ENCODE results near the gene PRSS2. TPM values are rescaled to one million over a fixed set of nuclear protein-coding genes. Genes with fewer than 3 reads are reported as not detected.

The PRSS2 gene
- total and polyA plus RNA-seq, 2 donors (not counting 1 experiment from before 2014, with no cell fraction given), result not detected

GRCh38 chr7:142792593-142792992 is 21.8 kb downstream of the PRSS2 start:
- H3K36me3 ChIP-seq (ENCODE audit: control insufficient read depth, insufficient read depth, low read length), result no peaks in the 10 kb centered on the region
- H3K4me1 ChIP-seq (ENCODE audit: control insufficient read depth, extremely low read depth, insufficient read depth, low read length), result no peaks in the 10 kb centered on the region
- H3K4me2 ChIP-seq (ENCODE audit: extremely low read depth, insufficient read depth, low read length), result no peak overlapping the region
- DNase-seq (ENCODE audit: low read depth in 2 of 2), result no peak
- no peak overlapping the region for H3K27ac ChIP-seq (ENCODE audit: insufficient read depth, low read length)
- no peaks in the 10 kb centered on the region for H4K20me1 ChIP-seq (ENCODE audit: control insufficient read depth, extremely low read depth, insufficient read depth, low read length)
- no peak overlapping the region for H3K9ac ChIP-seq (ENCODE audit: insufficient read depth, low read length)
- H3K9me3 ChIP-seq (ENCODE audit: control insufficient read depth, insufficient read depth, low read depth, low read length), result no peaks in the 10 kb centered on the region
- H3K4me3 ChIP-seq (replicated peaks in 1 of 4; ENCODE audit: control extremely low read depth in 1 of 4, insufficient read depth in 1 of 4, low read depth in 3 of 4, low read length in 4 of 4), result no peak overlapping the region
- no peak for TF ChIP-seq EZH2 (IDR thresholded peaks at IDR 0.05; ENCODE audit: low read length, missing control alignments)
- TF ChIP-seq, protein P1, sequence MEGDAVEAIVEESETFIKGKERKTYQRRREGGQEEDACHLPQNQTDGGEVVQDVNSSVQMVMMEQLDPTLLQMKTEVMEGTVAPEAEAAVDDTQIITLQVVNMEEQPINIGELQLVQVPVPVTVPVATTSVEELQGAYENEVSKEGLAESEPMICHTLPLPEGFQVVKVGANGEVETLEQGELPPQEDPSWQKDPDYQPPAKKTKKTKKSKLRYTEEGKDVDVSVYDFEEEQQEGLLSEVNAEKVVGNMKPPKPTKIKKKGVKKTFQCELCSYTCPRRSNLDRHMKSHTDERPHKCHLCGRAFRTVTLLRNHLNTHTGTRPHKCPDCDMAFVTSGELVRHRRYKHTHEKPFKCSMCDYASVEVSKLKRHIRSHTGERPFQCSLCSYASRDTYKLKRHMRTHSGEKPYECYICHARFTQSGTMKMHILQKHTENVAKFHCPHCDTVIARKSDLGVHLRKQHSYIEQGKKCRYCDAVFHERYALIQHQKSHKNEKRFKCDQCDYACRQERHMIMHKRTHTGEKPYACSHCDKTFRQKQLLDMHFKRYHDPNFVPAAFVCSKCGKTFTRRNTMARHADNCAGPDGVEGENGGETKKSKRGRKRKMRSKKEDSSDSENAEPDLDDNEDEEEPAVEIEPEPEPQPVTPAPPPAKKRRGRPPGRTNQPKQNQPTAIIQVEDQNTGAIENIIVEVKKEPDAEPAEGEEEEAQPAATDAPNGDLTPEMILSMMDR (conservative IDR thresholded peaks at IDR 0.05 in 1 of 2, IDR thresholded peaks at IDR 0.05 in 1 of 2; ENCODE audit: low read depth in 1 of 2, low read length in 2 of 2), result no peak
- no peak overlapping the region for H2AFZ ChIP-seq (ENCODE audit: low read length)
- peaks cover 39% of the 10 kb centered on the region for H3K27me3 ChIP-seq (ENCODE audit: control insufficient read depth, insufficient read depth, low read length)
- H3K79me2 ChIP-seq (ENCODE audit: control insufficient read depth, insufficient read depth, low read length), result no peaks in the 10 kb centered on the region

- Histone ChIP-seq H3K27ac (ENCODE audit: insufficient read depth, low read length) (no peak overlapping the region), H4K20me1 (ENCODE audit: control insufficient read depth, extremely low read depth, insufficient read depth, low read length) (no peaks in the 10 kb centered on the region), H3K4me3 (replicated peaks in 1 of 4; ENCODE audit: control extremely low read depth in 1 of 4, insufficient read depth in 1 of 4, low read depth in 3 of 4, low read length in 4 of 4) (no peak overlapping the region), H3K9ac (ENCODE audit: insufficient read depth, low read length) (no peak overlapping the region), H3K4me2 (ENCODE audit: extremely low read depth, insufficient read depth, low read length) (no peak overlapping the region), H3K27me3 (ENCODE audit: control insufficient read depth, insufficient read depth, low read length) (peaks cover 41% of the 10 kb centered on the region), H3K79me2 (ENCODE audit: control insufficient read depth, insufficient read depth, low read length) (no peaks in the 10 kb centered on the region), H3K4me1 (ENCODE audit: control insufficient read depth, extremely low read depth, insufficient read depth, low read length) (no peaks in the 10 kb centered on the region), H3K9me3 (ENCODE audit: control insufficient read depth, insufficient read depth, low read depth, low read length) (no peaks in the 10 kb centered on the region), H2AFZ (ENCODE audit: low read length) (no peak overlapping the region), H3K36me3 (ENCODE audit: control insufficient read depth, insufficient read depth, low read length) (no peaks in the 10 kb centered on the region)
- no peak for TF ChIP-seq EZH2 (IDR thresholded peaks at IDR 0.05; ENCODE audit: low read length, missing control alignments)
- TF ChIP-seq, protein P1 (conservative IDR thresholded peaks at IDR 0.05 in 1 of 2, IDR thresholded peaks at IDR 0.05 in 1 of 2; ENCODE audit: low read depth in 1 of 2, low read length in 2 of 2), result no peak
- DNase-seq (ENCODE audit: low read depth in 2 of 2), result peak in 1 of 2 donors; percentile 75
These were observed 22.4 kb downstream of the PRSS2 start for GRCh38 chr7:142793156-142793555.

DNA sequence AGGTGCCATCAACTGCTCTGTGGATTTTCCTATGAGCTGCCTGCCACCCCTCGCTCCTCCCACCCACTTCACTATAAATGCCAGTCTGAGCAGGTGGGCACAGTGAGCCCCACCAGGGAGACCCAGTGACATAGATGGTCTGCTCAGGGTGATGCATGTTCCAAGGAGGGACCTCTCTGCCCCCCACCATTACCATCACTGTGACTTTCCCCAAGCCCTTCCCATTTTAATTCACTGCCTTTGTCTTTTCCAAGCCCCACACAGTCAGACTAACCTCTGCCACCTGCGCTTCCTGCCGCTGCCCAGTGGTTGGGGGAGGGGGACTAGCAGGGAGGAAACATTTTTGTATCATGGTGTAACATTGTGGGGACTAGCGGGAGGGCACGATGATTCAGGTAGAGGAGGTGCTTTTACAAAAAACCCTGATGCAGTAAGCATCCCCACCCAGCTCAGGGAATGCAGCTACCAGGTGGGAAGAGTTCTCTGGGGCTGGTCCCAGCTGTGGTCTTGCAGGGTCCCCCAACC is 24.6 kb downstream of the PRSS2 start:
- H3K4me2 ChIP-seq (ENCODE audit: extremely low read depth, insufficient read depth, low read length), result no peak overlapping the region
- H2AFZ ChIP-seq (ENCODE audit: low read length), result no peak overlapping the region
- H3K36me3 ChIP-seq (ENCODE audit: control insufficient read depth, insufficient read depth, low read length), result no peaks in the 10 kb centered on the region
- peaks cover 47% of the 10 kb centered on the region for H3K27me3 ChIP-seq (ENCODE audit: control insufficient read depth, insufficient read depth, low read length)
- no peak for TF ChIP-seq EZH2 (IDR thresholded peaks at IDR 0.05; ENCODE audit: low read length, missing control alignments)
- TF ChIP-seq, protein P1 (conservative IDR thresholded peaks at IDR 0.05 in 1 of 2, IDR thresholded peaks at IDR 0.05 in 1 of 2; ENCODE audit: low read depth in 1 of 2, low read length in 2 of 2), result no peak
- no peak overlapping the region for H3K9ac ChIP-seq (ENCODE audit: insufficient read depth, low read length)
- H4K20me1 ChIP-seq (ENCODE audit: control insufficient read depth, extremely low read depth, insufficient read depth, low read length), result no peaks in the 10 kb centered on the region
- H3K4me1 ChIP-seq (ENCODE audit: control insufficient read depth, extremely low read depth, insufficient read depth, low read length), result no peaks in the 10 kb centered on the region
- no peaks in the 10 kb centered on the region for H3K79me2 ChIP-seq (ENCODE audit: control insufficient read depth, insufficient read depth, low read length)
- no peak overlapping the region for H3K4me3 ChIP-seq (replicated peaks in 1 of 4; ENCODE audit: control extremely low read depth in 1 of 4, insufficient read depth in 1 of 4, low read depth in 3 of 4, low read length in 4 of 4)
- no peak overlapping the region for H3K27ac ChIP-seq (ENCODE audit: insufficient read depth, low read length)
- peak in 1 of 2 donors; percentile 15 for DNase-seq (ENCODE audit: low read depth in 2 of 2)
- H3K9me3 ChIP-seq (ENCODE audit: control insufficient read depth, insufficient read depth, low read depth, low read length), result no peaks in the 10 kb centered on the region
